IMR-90 (cell line): Measurements from ENCODE around the gene ESRRB. TPM values are rescaled to one million over a fixed set of nuclear protein-coding genes. Genes with fewer than 3 reads are reported as not detected.
A peak's percentile ranks its signal among the peaks of the same experiment; 100 is the strongest.

Experiments
- ATAC-seq: fragments of 200-7000 bp; cut with Tn5 transposase; 2 replicates; pipeline ENCODE4 v1.9.1; 2020; ENCODE audit warnings: low read depth, mild to moderate bottlenecking, moderate library complexity
- BruUV-seq: library from RNA; stranded (reverse); fragments of 400-500 nt; replicated peaks from 2 replicates; lab custom pipeline; 2021; lab: Mats Ljungman, UMichigan
- CTCF ChIA-PET: fragments of 300-600 bp; formaldehyde crosslinking; extraction: SDS; loops from one replicate; lab custom pipeline; 2021; ENCODE audit warnings: antibody characterized with exemption; lab: Yijun Ruan, JAX
- POLR2A ChIA-PET: fragments of 300-600 bp; sonication (Branson Sonifier 250); formaldehyde crosslinking; loops from one replicate; lab custom pipeline; 2022; ENCODE audit warnings: antibody characterized with exemption; ENCODE audit not compliant: unreplicated experiment; lab: Charles Lee
- DNase-seq: peaks from one replicate; pipeline ENCODE4 v3.0.0; 2013
- H2AFZ ChIP-seq: replicated peaks from 2 replicates; pipeline ENCODE3; 2013; ENCODE audit warnings: low read length, mild to moderate bottlenecking; ENCODE audit not compliant: poor library complexity
- H2AK5ac ChIP-seq: 2 replicates; pipeline ENCODE4 v1.6.1; 2013; ENCODE audit warnings: low read depth, low read length, inconsistent platforms
- H2AK9ac ChIP-seq: replicated peaks from 2 replicates; pipeline ENCODE3; 2013; ENCODE audit warnings: mild to moderate bottlenecking, low read depth, low read length, moderate library complexity; ENCODE audit not compliant: poor library complexity
- H2BK120ac ChIP-seq: 2 replicates; pipeline ENCODE4 v1.6.1; 2013; ENCODE audit warnings: low read depth, low read length, inconsistent platforms
- H2BK15ac ChIP-seq: 3 replicates; pipeline ENCODE4 v1.6.1; 2013; ENCODE audit warnings: low read depth, low read length, inconsistent platforms
- H2BK20ac ChIP-seq: 2 replicates; pipeline ENCODE4 v1.6.1; 2013; ENCODE audit warnings: low read depth, mild to moderate bottlenecking, inconsistent platforms, low read length, moderate library complexity
- H2BK5ac ChIP-seq: 2 replicates; pipeline ENCODE4 v1.6.1; 2013; ENCODE audit warnings: mild to moderate bottlenecking, low read depth, low read length, inconsistent platforms; ENCODE audit not compliant: poor library complexity, severe bottlenecking
- H3K14ac ChIP-seq: replicated peaks from 2 replicates; pipeline ENCODE4 v1.6.1; 2013; ENCODE audit warnings: low read depth, low read length, inconsistent platforms
- H3K18ac ChIP-seq: 2 replicates; pipeline ENCODE4 v1.6.1; 2013; ENCODE audit warnings: low read depth, low read length, control low read depth
- H3K23ac ChIP-seq: 2 replicates; pipeline ENCODE4 v1.6.1; 2013; ENCODE audit warnings: low read depth, low read length, inconsistent platforms
- H3K27ac ChIP-seq: 2 replicates; pipeline ENCODE4 v1.5.1; 2013; ENCODE audit warnings: mild to moderate bottlenecking, control low read depth, low read length; ENCODE audit not compliant: insufficient read depth
- H3K27me3 ChIP-seq: 2 replicates; pipeline ENCODE4 v1.6.1; 2013; ENCODE audit warnings: low read length; ENCODE audit not compliant: control insufficient read depth, insufficient read depth
- H3K36me3 ChIP-seq: 2 replicates; pipeline ENCODE4 v1.6.1; 2013; ENCODE audit warnings: low read length, mixed read lengths; ENCODE audit not compliant: control insufficient read depth, insufficient read depth
- H3K4ac ChIP-seq: 2 replicates; pipeline ENCODE4 v1.6.1; 2013; ENCODE audit warnings: low read depth, low read length, inconsistent platforms
- H3K4me1 ChIP-seq: 2 replicates; pipeline ENCODE4 v1.6.1; 2013; ENCODE audit warnings: low read length, mixed read lengths; ENCODE audit not compliant: control insufficient read depth, insufficient read depth
- H3K4me2 ChIP-seq: 2 replicates; pipeline ENCODE4 v1.6.1; 2013; ENCODE audit warnings: low read depth, mild to moderate bottlenecking, control low read depth, low read length, moderate library complexity
- H3K4me3 ChIP-seq: 2 replicates; pipeline ENCODE4 v1.5.1; 2013; ENCODE audit warnings: low read depth, mild to moderate bottlenecking, control low read depth, low read length, moderate library complexity; ENCODE audit not compliant: insufficient read depth
- H3K56ac ChIP-seq: 2 replicates; pipeline ENCODE4 v1.6.1; 2013; ENCODE audit warnings: low read length, inconsistent platforms; ENCODE audit not compliant: insufficient read depth; ENCODE audit errors: extremely low read depth
- H3K79me1 ChIP-seq, 2 experiments: 2 replicates each; pipeline ENCODE4 v1.6.1; 2013; ENCODE audit warnings: low read length in 2 of 2, inconsistent platforms in 1 of 2, low read depth in 1 of 2
- H3K9ac ChIP-seq: 2 replicates; pipeline ENCODE4 v1.6.1; 2013; ENCODE audit warnings: low read depth, low read length, control low read depth
- H3K9me1 ChIP-seq: 2 replicates; pipeline ENCODE4 v1.6.1; 2013; ENCODE audit warnings: low read length, inconsistent platforms; ENCODE audit not compliant: insufficient read depth
- H3K9me3 ChIP-seq: 2 replicates; pipeline ENCODE4 v1.6.1; 2013; ENCODE audit warnings: low read length; ENCODE audit not compliant: control insufficient read depth, insufficient read depth
- H4K20me1 ChIP-seq: 2 replicates; pipeline ENCODE4 v1.6.1; 2013; ENCODE audit warnings: low read length, inconsistent platforms; ENCODE audit not compliant: insufficient read depth
- H4K5ac ChIP-seq: 2 replicates; pipeline ENCODE4 v1.6.1; 2013; ENCODE audit warnings: mild to moderate bottlenecking, low read depth, low read length, control low read depth
- H4K8ac ChIP-seq, 2 experiments: 2 replicates each; pipeline ENCODE4 v1.6.1; 2013; ENCODE audit warnings: low read depth in 2 of 2, low read length in 2 of 2, control low read depth in 1 of 2, inconsistent platforms in 1 of 2
- H4K91ac ChIP-seq: 2 replicates; pipeline ENCODE4 v1.6.1; 2013; ENCODE audit warnings: low read depth, low read length, inconsistent platforms; ENCODE audit not compliant: insufficient read depth
- CTCF ChIP-seq: conservative IDR thresholded peaks from 2 replicates; pipeline ENCODE4 v1.5.1; 2012; ENCODE audit warnings: mild to moderate bottlenecking, low read depth, low read length, improper control_type of control experiment
- RCOR1 ChIP-seq: IDR thresholded peaks from 2 replicates; pipeline ENCODE4 v1.6.1; 2012; ENCODE audit warnings: mild to moderate bottlenecking, low read length, improper control_type of control experiment; ENCODE audit not compliant: insufficient replicate concordance
- RFX5 ChIP-seq: IDR thresholded peaks from 2 replicates; pipeline ENCODE4 v1.8.0; 2012; ENCODE audit warnings: low read depth, mild to moderate bottlenecking, low read length, moderate library complexity
- WGBS, 2 experiments: methylation state at CpG; one replicate each; pipeline versions ENCODE4 v1.1.5 to v1.1.7; 2013; ENCODE audit warnings: missing lambda C conversion rate in 2 of 2; ENCODE audit not compliant: insufficient read length in 1 of 2; ENCODE audit errors: extremely low coverage in 2 of 2; 5-methylcytosine and 5-hydroxymethylcytosine counted together
- dilution Hi-C: fragments of 300-500 bp; cut with HindIII; formaldehyde crosslinking; loops from one replicate; pipeline ENCODE4 v1.14.3; 2018; ENCODE audit warnings: low sequenced_read_pairs; ENCODE audit not compliant: unreplicated experiment
- in situ Hi-C: fragments of 300-500 bp; cut with MboI; formaldehyde crosslinking; loops from 3 replicates; pipeline ENCODE4 v1.14.3; 2019; ENCODE audit warnings: low sequenced_read_pairs, inconsistent platforms, mixed read lengths
- intact Hi-C: fragments of 100-400 bp; cut with micrococcal nuclease; formaldehyde crosslinking; loops from 2 replicates; pipeline ENCODE4 v1.10.0; 2022
- polyA plus RNA-seq, 3 experiments: library from polyadenylated mRNA; depleted of rRNA; stranded (reverse); fragments of >200 nt; gene quantifications; 2 replicates each; pipeline ENCODE4 v1.2.3, GENCODE V29; 2012; ENCODE audit warnings: low replicate concordance in 1 of 3
- total RNA-seq: library from RNA; depleted of rRNA; stranded (reverse); fragments of >200 nt; gene quantifications from 2 replicates; pipeline ENCODE4 v1.2.3, GENCODE V29; 2012

The ESRRB gene
- total and polyA plus RNA-seq, 2 of the 4 experiments (the other 2 are of a cell fraction): not detected

GRCh38 chr14:76546426-76547221 is 170.7 kb downstream of the ESRRB start:
- Histone ChIP-seq H3K36me3 (no peaks in the 10 kb centered on the region), H2BK120ac (no peak overlapping the region), H3K9me1 (no peaks in the 10 kb centered on the region), H3K4me3 (no peak overlapping the region), H2BK5ac (no peak overlapping the region), H3K9me3 (no peaks in the 10 kb centered on the region), H3K18ac (no peak overlapping the region), H3K9ac (no peak overlapping the region), H2AK9ac (no peak overlapping the region), H4K8ac (no peak overlapping the region), H3K27ac (no peak overlapping the region), H3K23ac (no peak overlapping the region), H3K4me1 (no peaks in the 10 kb centered on the region), H2BK15ac (no peak overlapping the region), H4K91ac (no peak overlapping the region), H3K56ac (no peak overlapping the region), H3K14ac (no peak overlapping the region), H3K4me2 (no peak overlapping the region), H2AFZ (peak overlapping the region; percentile 63), H2BK20ac (no peak overlapping the region), H3K4ac (no peak overlapping the region), H4K20me1 (no peaks in the 10 kb centered on the region), H4K5ac (no peak overlapping the region), H2AK5ac (no peak overlapping the region), H3K27me3 (no peaks in the 10 kb centered on the region), H3K79me1 (no peaks in the 10 kb centered on the region)
- ChIA-PET POLR2A (no interaction called here), CTCF (no interaction called here)
- dilution Hi-C loops: no loop called here
- intact Hi-C loops: no loop called here
- no CpG with 5 or more reads among the region's 10 CpGs for WGBS, 2 experiments
- no TSS peak for BruUV-seq
- in situ Hi-C loops: no loop called here
- TF ChIP-seq CTCF: peak; percentile 14; the same call in 1 of the 2 replicates
- no peak for TF ChIP-seq RCOR1
- no peak for TF ChIP-seq RFX5
- no peak for DNase-seq
- no peak; the same call in 1 of the 2 replicates for ATAC-seq
